ENCODE data around the gene PDILT.

GRCh38 chr16:20388854-20389253 is 15.7 kb downstream of the PDILT start:
- TF ChIP-seq, protein P1, sequence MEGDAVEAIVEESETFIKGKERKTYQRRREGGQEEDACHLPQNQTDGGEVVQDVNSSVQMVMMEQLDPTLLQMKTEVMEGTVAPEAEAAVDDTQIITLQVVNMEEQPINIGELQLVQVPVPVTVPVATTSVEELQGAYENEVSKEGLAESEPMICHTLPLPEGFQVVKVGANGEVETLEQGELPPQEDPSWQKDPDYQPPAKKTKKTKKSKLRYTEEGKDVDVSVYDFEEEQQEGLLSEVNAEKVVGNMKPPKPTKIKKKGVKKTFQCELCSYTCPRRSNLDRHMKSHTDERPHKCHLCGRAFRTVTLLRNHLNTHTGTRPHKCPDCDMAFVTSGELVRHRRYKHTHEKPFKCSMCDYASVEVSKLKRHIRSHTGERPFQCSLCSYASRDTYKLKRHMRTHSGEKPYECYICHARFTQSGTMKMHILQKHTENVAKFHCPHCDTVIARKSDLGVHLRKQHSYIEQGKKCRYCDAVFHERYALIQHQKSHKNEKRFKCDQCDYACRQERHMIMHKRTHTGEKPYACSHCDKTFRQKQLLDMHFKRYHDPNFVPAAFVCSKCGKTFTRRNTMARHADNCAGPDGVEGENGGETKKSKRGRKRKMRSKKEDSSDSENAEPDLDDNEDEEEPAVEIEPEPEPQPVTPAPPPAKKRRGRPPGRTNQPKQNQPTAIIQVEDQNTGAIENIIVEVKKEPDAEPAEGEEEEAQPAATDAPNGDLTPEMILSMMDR (IDR thresholded peaks at IDR 0.05; ENCODE audit: extremely low read depth in 1 of 2, insufficient read depth in 1 of 2, low read depth in 1 of 2, low read length in 2 of 2): no peak
- TF ChIP-seq EZH2 (IDR thresholded peaks at IDR 0.05; ENCODE audit: borderline replicate concordance, low read depth, low read length, severe bottlenecking) (no peak), POLR2A (IDR thresholded peaks at IDR 0.05; ENCODE audit: low read depth, low read length) (no peak), POLR2AphosphoS5 (IDR thresholded peaks at IDR 0.05; ENCODE audit: insufficient read depth, low read depth, low read length) (no peak), JUN (IDR thresholded peaks at IDR 0.05; ENCODE audit: borderline replicate concordance, insufficient read depth, insufficient read length, low read depth) (no peak), MAX (IDR thresholded peaks at IDR 0.05; ENCODE audit: insufficient read depth, insufficient read length) (no peak), FOS (IDR thresholded peaks at IDR 0.05; ENCODE audit: borderline replicate concordance, insufficient read depth, low read length) (no peak), MYC (IDR thresholded peaks at IDR 0.05; ENCODE audit: low read depth, low read length) (no peak), GATA2 (IDR thresholded peaks at IDR 0.05; ENCODE audit: insufficient read depth, insufficient read length, low read depth, low read length) (no peak)

Data from endothelial cell of umbilical vein (primary cell).